Esophagus muscularis mucosa (tissue), 4 donors: Measurements from ENCODE around the gene AOX1. TPM values are rescaled to one million over a fixed set of nuclear protein-coding genes. Genes with fewer than 3 reads are reported as not detected.

Source experiments
- DNase-seq: peaks from one replicate; pipeline ENCODE4 v3.0.0-alpha.2; 2017; ENCODE audit errors: extremely low spot score
- H3K27ac ChIP-seq, 4 donors: fragments of 200-600 bp; sonication (generic); replicated peaks in 1 of 4; 1 replicate in 3 of 4; 2 replicates in 1 of 4; pipeline ENCODE4 v1.5.1; 2016 to 2019; ENCODE audit warnings: mild to moderate bottlenecking in 1 of 4
- H3K27me3 ChIP-seq, 4 donors: fragments of 200-600 bp; sonication (generic); one replicate each; pipeline versions ENCODE4 v1.5.1 to v1.6.0; 2016 to 2019
- H3K36me3 ChIP-seq, 4 donors: fragments of 200-600 bp; sonication (generic); one replicate each; pipeline ENCODE4 v1.5.1; 2016 to 2019
- H3K4me1 ChIP-seq, 4 donors: fragments of 200-600 bp; sonication (generic); one replicate each; pipeline ENCODE4 v1.5.1; 2016 to 2019
- H3K4me3 ChIP-seq, 4 donors: fragments of 200-600 bp; sonication (generic); 1 replicate in 2 of 4; 2 replicates in 2 of 4; pipeline ENCODE4 v1.5.1; 2016 to 2019; ENCODE audit warnings: mild to moderate bottlenecking in 4 of 4, moderate library complexity in 1 of 4
- H3K9me3 ChIP-seq, 4 donors: fragments of 200-600 bp; sonication (generic); 1 replicate in 3 of 4; 2 replicates in 1 of 4; pipeline ENCODE4 v1.5.1; 2016 to 2019
- CTCF ChIP-seq, 3 experiments: fragments of 200-600 bp in 2 of 3; fragments of 450-650 bp in 1 of 3; sonication (generic) in 2 of 3; IDR thresholded peaks; one replicate each; pipeline ENCODE4 v1.5.1; 2017 to 2019; ENCODE audit warnings: antibody characterized with exemption in 3 of 3, mild to moderate bottlenecking in 2 of 3, moderate library complexity in 1 of 3
- EP300 ChIP-seq: sonication (generic); formaldehyde crosslinking; IDR thresholded peaks from one replicate; pipeline ENCODE4 v1.6.1; 2017; ENCODE audit warnings: antibody characterized with exemption
- POLR2A ChIP-seq: fragments of 450-650 bp; IDR thresholded peaks from one replicate; pipeline ENCODE4 v1.6.1; 2017; ENCODE audit warnings: antibody characterized with exemption, moderate library complexity, mild to moderate bottlenecking, low read depth
- POLR2AphosphoS5 ChIP-seq, 2 donors: sonication (generic); formaldehyde crosslinking; IDR thresholded peaks; one replicate each; pipeline ENCODE4 v1.6.1; 2017; ENCODE audit warnings: antibody characterized with exemption in 2 of 2
- WGBS: methylation state at CpG from one replicate; pipeline ENCODE4 v1.1.5; 2018; 5-methylcytosine and 5-hydroxymethylcytosine counted together
- intact Hi-C: fragments of 100-400 bp; cut with DNase I; formaldehyde crosslinking; loops from one replicate; pipeline ENCODE4 v1.15.1; 2023
- total RNA-seq, 4 donors: library from RNA; depleted of rRNA; stranded (reverse); fragments of >200 nt; gene quantifications; one replicate each; pipeline versions ENCODE4 v1.1.0 to v1.2.1, GENCODE V29; 2016

AOX1 gene
- total RNA-seq, 4 donors from 2014 or later, result 54.0 to 113 (median 81.9) TPM

GRCh38 chr2:200662727-200663126, 76.9 kb downstream of the AOX1 start:
- Histone ChIP-seq H3K4me1 (no peaks in the 10 kb centered on the region), H3K4me3 (no peak overlapping the region), H3K27ac (no peak overlapping the region), H3K27me3 (no peaks in the 10 kb centered on the region), H3K36me3 (peaks cover 0 to 20% (median 3%) of the 10 kb centered on the region in 4 donors), H3K9me3 (no peaks in the 10 kb centered on the region)
- TF ChIP-seq EP300, result no peak
- TF ChIP-seq POLR2A, result no peak
- no peak for TF ChIP-seq CTCF (IDR thresholded peaks at IDR 0.05)
- no peak for TF ChIP-seq POLR2AphosphoS5 (IDR thresholded peaks at IDR 0.05)
- WGBS, result 65% methylated on average over 7 of the region's 7 CpGs
- intact Hi-C loops, result no loop called here
- DNase-seq, result peak; percentile 21

GRCh38 chr2:200664770-200665494, 79.1 kb downstream of the AOX1 start:
- H3K27me3 ChIP-seq, result no peaks in the 10 kb centered on the region
- TF ChIP-seq POLR2A, result no peak
- H3K4me1 ChIP-seq, result no peaks in the 10 kb centered on the region
- H3K4me3 ChIP-seq, result no peak overlapping the region
- no peaks in the 10 kb centered on the region for H3K9me3 ChIP-seq
- DNase-seq, result peak; percentile 87
- H3K27ac ChIP-seq, result no peak overlapping the region
- 63% methylated on average over 5 of the region's 6 CpGs for WGBS
- peaks cover 0 to 29% (median 3%) of the 10 kb centered on the region in 4 donors for H3K36me3 ChIP-seq
- intact Hi-C loops, result no loop called here

DNA sequence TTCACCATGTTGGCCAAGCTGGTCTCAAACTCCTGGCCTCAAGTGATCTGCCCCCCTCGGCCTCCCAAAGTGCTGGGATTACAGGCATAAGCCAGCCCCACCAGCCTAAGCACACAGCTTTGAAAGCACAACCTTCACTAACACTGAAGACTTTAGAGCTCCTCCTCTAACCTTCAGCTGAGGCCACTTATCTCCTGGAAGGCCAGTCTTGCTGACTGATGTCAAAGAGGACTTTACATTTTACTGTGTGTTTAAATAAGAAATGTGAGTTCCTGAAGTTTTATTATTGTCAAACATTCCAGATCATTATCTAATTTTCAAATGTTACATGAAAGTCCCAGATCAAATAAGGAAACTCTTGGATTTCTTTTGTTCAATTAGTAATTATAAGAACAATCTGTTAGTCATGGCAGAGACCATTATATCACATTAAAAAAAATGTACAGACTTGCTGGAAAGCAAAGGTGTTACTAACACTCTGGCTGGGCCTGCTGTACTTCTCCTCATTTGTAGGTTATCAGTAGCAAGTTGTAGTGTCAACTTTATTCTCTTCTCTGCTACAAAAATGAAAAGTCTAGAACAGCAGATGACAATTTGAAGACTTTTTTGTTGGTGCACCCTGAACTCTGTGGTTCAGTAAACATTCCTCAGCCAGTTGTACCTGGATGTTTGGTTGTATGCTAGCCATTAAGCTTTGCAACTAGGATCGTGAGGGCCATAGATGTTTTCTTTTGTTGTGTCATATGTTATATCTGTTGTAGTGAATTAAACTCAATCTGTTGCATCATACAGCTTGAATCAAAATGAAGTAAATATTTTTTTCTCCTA, 80.0 kb downstream of the AOX1 start:
- no peaks in the 10 kb centered on the region for H3K9me3 ChIP-seq
- H3K27ac ChIP-seq, result no peak overlapping the region
- H3K27me3 ChIP-seq, result no peaks in the 10 kb centered on the region
- DNase-seq, result peak; percentile 37
- TF ChIP-seq POLR2AphosphoS5 (IDR thresholded peaks at IDR 0.05) (no peak), CTCF (IDR thresholded peaks at IDR 0.05) (no peak), EP300 (no peak)
- intact Hi-C loops, result no loop called here
- 78% methylated on average over 2 of the region's 2 CpGs for WGBS
- no peaks in the 10 kb centered on the region for H3K4me1 ChIP-seq
- H3K4me3 ChIP-seq, result no peak overlapping the region
- H3K36me3 ChIP-seq, result peaks cover 0 to 29% (median 3%) of the 10 kb centered on the region in 4 donors

DNA sequence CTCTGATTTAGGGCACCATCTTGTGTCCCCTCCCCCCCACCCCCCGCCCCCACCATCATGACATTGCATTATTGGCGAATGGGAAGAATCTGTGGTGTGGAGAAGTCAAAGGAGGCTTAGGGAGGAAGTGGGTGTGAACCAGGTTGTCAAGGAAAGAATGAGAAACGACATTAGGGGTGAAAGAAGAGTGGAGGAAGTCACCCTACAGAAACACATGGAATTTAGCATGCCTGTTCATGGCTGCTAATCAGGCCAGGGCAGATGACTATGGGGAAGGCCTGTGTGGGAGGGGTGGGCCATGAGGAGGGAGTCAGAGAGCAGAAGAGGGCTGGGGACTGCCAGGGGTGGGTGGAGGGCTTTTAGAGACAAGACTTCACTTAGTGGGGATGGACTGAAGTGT, 81.6 kb downstream of the AOX1 start:
- intact Hi-C loops, result no loop called here
- WGBS, result 76% methylated on average over 3 of the region's 3 CpGs
- no peak for DNase-seq
- no peak for TF ChIP-seq EP300
- no peak for TF ChIP-seq POLR2AphosphoS5 (IDR thresholded peaks at IDR 0.05)
- TF ChIP-seq CTCF (IDR thresholded peaks at IDR 0.05), result no peak
- no peak for TF ChIP-seq POLR2A
- no peaks in the 10 kb centered on the region for H3K9me3 ChIP-seq
- H3K27ac ChIP-seq, result no peak overlapping the region
- no peaks in the 10 kb centered on the region for H3K4me1 ChIP-seq
- H3K36me3 ChIP-seq, result peaks cover 0 to 29% (median 1%) of the 10 kb centered on the region in 4 donors
- no peaks in the 10 kb centered on the region for H3K27me3 ChIP-seq
- no peak overlapping the region for H3K4me3 ChIP-seq

DNA sequence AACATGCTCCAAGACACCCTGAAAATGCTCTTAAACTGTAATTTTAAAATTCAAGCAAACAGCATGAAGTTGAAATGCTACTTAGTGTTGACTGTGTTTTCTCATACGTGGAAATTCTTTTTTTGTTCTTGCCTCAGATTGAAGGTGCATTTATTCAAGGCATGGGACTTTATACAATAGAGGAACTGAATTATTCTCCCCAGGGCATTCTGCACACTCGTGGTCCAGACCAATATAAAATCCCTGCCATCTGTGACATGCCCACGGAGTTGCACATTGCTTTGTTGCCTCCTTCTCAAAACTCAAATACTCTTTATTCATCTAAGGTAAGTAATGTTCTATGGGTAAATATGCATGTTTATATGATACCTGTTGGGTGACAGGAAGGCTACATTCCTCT, 82.7 kb downstream of the AOX1 start:
- intact Hi-C loops, result no loop called here
- Histone ChIP-seq H3K4me3 (no peak overlapping the region), H3K9me3 (no peaks in the 10 kb centered on the region), H3K27me3 (no peaks in the 10 kb centered on the region), H3K36me3 (peaks cover 0 to 22% (median 0%) of the 10 kb centered on the region in 4 donors), H3K4me1 (no peaks in the 10 kb centered on the region), H3K27ac (no peak overlapping the region)
- TF ChIP-seq EP300 (no peak), POLR2A (no peak), CTCF (IDR thresholded peaks at IDR 0.05) (no peak), POLR2AphosphoS5 (IDR thresholded peaks at IDR 0.05) (no peak)
- WGBS, result 69% methylated on average over 3 of the region's 3 CpGs
- no peak for DNase-seq
